Hypothalamus (tissue), 51 donors: Measurements from ENCODE around the gene ATF7.
A peak's percentile ranks its signal among the peaks of the same experiment; 100 is the strongest.
"Not testable (repeated sequence)": the region's sequence is repeated elsewhere in the genome, so short reads cannot be mapped to it uniquely, and the experiment has no call there.

Experiments
- DNase-seq, 51 donors: peaks; one replicate each; lab custom pipeline; 2025; lab: John Stamatoyannopoulos, UW

ATF7 gene

GRCh38 chr12:53492188-53492587, 134.0 kb downstream of the ATF7 start:
- no peak for DNase-seq

- DNase-seq = no peak
These were observed 136.8 kb downstream of the ATF7 start for GRCh38 chr12:53489242-53489864.

GRCh38 chr12:53486736-53487487, 139.3 kb downstream of the ATF7 start:
- no peak for DNase-seq

GRCh38 chr12:53485955-53486735, 140.0 kb downstream of the ATF7 start:
- DNase-seq = no peak

DNA sequence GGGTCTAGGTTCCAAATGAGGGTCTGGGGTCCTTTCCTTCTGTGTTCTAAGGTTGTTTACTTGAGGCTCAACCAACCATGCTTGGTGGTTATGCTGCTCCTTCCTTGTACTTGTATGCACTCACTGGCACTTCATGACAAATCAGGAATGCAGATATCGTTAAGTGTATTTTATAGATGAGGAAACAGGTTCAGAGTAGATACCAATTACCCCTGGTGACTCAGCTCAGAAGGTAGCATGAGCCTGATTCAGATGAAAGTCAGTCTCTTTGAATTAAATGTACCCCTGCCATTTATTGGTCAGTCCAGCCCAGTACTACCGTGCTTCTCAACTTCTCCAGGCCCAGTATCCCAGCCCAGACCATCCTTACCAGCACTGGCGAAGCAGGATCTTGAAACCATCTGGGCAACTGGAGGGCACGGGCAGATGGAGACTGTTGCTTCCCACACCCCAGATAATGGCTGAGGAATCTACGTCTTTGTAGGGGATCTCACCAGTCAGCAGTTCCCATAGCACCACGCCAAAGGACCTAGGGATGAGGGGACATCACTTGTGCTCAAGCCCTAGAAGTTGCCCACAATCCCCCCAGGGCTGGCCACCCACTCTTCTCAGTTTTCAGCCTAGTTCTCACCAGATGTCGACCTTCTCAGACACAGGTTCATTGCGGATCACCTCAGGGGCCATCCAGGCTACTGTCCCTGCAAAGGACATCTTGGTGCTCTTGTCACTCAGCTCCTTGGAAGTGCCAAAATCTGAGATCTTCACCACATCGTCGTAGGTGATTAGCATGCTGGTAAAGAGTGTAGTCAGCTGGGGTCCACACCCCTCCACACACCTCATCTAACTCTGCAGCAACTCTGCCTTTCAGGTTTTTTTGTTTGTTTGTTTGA, 141.3 kb downstream of the ATF7 start:
- DNase-seq = no peak

DNA sequence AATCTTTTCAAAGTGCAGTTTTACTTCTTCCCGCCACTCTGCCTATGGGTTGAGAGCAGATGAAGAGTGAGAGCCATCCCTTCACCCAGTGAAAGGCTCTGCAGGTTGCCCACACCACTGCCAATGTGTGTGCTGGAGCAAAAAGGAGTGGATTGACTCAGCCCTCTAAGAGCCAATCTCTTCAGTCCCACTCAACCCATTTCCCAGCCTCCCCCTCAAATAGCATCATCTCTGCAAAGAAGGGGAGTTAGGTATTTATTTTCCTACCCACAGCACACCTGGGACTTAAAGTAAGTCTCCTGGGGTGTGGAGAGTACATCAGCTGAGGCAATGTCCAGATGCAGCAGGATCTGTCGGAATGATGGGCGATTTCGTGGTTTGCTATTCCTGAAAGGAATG, 142.2 kb downstream of the ATF7 start:
- no peak for DNase-seq

GRCh38 chr12:53483225-53483978, 142.8 kb downstream of the ATF7 start:
- no peak for DNase-seq

- DNase-seq = no peak
These were observed 143.5 kb downstream of the ATF7 start for GRCh38 chr12:53482626-53483168.

- no peak for DNase-seq
These were observed 144.1 kb downstream of the ATF7 start for GRCh38 chr12:53481939-53482586.

DNA sequence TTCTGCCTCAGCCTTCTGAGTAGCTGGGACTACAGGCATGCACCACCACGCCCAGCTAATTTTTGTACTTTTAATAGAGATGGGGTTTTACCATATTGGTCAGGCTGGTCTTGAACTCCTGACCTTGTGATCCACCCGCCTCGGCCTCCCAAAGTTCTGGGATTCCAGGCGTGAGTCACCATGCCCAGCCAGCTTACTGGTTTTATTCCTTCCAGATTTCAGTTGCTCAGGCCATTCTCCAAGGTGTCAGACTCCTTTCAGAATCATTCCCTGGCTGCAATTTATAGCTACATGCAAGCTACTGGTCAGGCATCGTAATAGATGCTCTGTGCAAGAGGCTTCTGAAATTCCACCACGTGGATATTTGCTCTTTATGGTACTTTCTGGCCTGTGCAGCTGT, 144.7 kb downstream of the ATF7 start:
- not testable (repeated sequence) for DNase-seq

GRCh38 chr12:53480491-53481442, 145.4 kb downstream of the ATF7 start:
- no peak for DNase-seq

GRCh38 chr12:53479331-53479730, 146.9 kb downstream of the ATF7 start:
- DNase-seq = no peak

- DNase-seq = no peak
These were observed 147.3 kb downstream of the ATF7 start for GRCh38 chr12:53478865-53479264.

GRCh38 chr12:53476769-53477209, 149.4 kb downstream of the ATF7 start:
- DNase-seq = peak in 1 of 51 donors; percentile 10

- no peak for DNase-seq
These were observed 151.4 kb downstream of the ATF7 start for GRCh38 chr12:53474819-53475218.

GRCh38 chr12:53474077-53474476, 152.1 kb downstream of the ATF7 start:
- DNase-seq = no peak

GRCh38 chr12:53472056-53472582, 154.1 kb downstream of the ATF7 start:
- no peak for DNase-seq

DNA sequence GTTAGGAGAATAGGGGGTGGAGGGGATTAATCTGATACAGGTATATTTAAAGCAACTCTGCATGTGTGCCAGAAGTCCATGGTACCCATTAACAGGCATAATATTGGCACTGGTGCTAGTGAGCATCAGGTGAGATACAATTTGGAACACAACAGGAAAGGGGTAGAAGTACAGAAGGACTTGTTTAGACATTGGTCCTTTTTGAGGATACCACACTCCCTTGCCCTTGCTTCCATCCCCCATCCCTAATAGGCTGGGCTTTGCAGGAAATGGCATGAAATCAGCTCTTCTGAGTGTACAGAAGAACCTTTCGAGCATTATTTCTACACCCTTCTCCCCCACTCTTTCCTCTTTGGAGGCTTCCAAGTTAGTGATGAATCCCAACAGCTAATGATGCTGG, 157.9 kb downstream of the ATF7 start:
- no peak for DNase-seq
